H1 (cell line): ENCODE results near the gene GREB1. TPM values are rescaled to one million over a fixed set of nuclear protein-coding genes. Genes with fewer than 3 reads are reported as not detected.

Experiments used
- CTCF ChIA-PET: fragments of 300-600 bp; sonication (Branson Sonifier 250); formaldehyde crosslinking; loops from one replicate; lab custom pipeline; 2021; ENCODE audit not compliant: partially characterized antibody; lab: Charles Lee
- POLR2A ChIA-PET: fragments of 300-600 bp; sonication (Branson Sonifier 250); formaldehyde crosslinking; loops from one replicate; lab custom pipeline; 2021; ENCODE audit warnings: inconsistent platforms; ENCODE audit not compliant: partially characterized antibody; lab: Charles Lee
- DNase-seq, 2 experiments: peaks; one replicate each; pipeline versions ENCODE4 v3.0.0 to v3.0.0-alpha.2; 2010 to 2022; ENCODE audit warnings: low spot score in 2 of 2, low read depth in 1 of 2, mixed read lengths in 1 of 2
- FAIRE-seq: peaks from 2 replicates; lab custom pipeline; 2011; peaks lifted over from hg19 to GRCh38; lab: Jason Lieb, UNC
- H2AFZ ChIP-seq: 2 replicates; pipeline ENCODE4 v1.8.1; 2012; ENCODE audit warnings: low read length, inconsistent platforms
- H2AK5ac ChIP-seq: 2 replicates; pipeline ENCODE4 v1.6.1; 2013; ENCODE audit warnings: low read depth, low read length
- H2BK120ac ChIP-seq: replicated peaks from 2 replicates; pipeline ENCODE3; 2013; ENCODE audit warnings: low read depth, low read length, inconsistent platforms
- H2BK12ac ChIP-seq: 2 replicates; pipeline ENCODE4 v1.6.1; 2013; ENCODE audit warnings: low read depth, low read length
- H2BK15ac ChIP-seq: 2 replicates; pipeline ENCODE4 v1.6.1; 2013; ENCODE audit warnings: low read length
- H2BK20ac ChIP-seq: 2 replicates; pipeline ENCODE4 v1.6.1; 2013; ENCODE audit warnings: low read length
- H2BK5ac ChIP-seq: 2 replicates; pipeline ENCODE4 v1.6.1; 2013; ENCODE audit warnings: low read depth, low read length
- H3K14ac ChIP-seq: 2 replicates; pipeline ENCODE4 v1.6.1; 2013; ENCODE audit warnings: inconsistent platforms; ENCODE audit not compliant: insufficient read length
- H3K18ac ChIP-seq: 2 replicates; pipeline ENCODE4 v1.6.1; 2013; ENCODE audit warnings: low read length; ENCODE audit errors: extremely low read depth
- H3K23ac ChIP-seq: 2 replicates; pipeline ENCODE4 v1.6.1; 2013; ENCODE audit warnings: inconsistent platforms; ENCODE audit not compliant: insufficient read length
- H3K23me2 ChIP-seq: 2 replicates; pipeline ENCODE4 v1.6.1; 2013; ENCODE audit warnings: low read depth, low read length
- H3K27ac ChIP-seq: 2 replicates; pipeline ENCODE4 v1.6.1; 2011; ENCODE audit warnings: low read depth, low read length, inconsistent platforms
- H3K27me3 ChIP-seq, 4 experiments: replicated peaks in 1 of 4; 1 replicate in 1 of 4; 2 replicates in 3 of 4; pipeline versions ENCODE4 v1.6.1 to v1.8.1; 2011 to 2013; ENCODE audit warnings: low read length in 3 of 4, mild to moderate bottlenecking in 3 of 4, inconsistent platforms in 2 of 4, mixed read lengths in 2 of 4, moderate library complexity in 1 of 4; ENCODE audit not compliant: control insufficient read depth in 3 of 4, insufficient read depth in 3 of 4; ENCODE audit errors: extremely low read depth in 1 of 4
- H3K36me3 ChIP-seq, 4 experiments: 2 replicates each; pipeline versions ENCODE4 v1.6.1 to v1.8.1; 2011 to 2013; ENCODE audit warnings: mild to moderate bottlenecking in 4 of 4, low read length in 3 of 4, moderate library complexity in 2 of 4, control low read depth in 1 of 4, inconsistent platforms in 1 of 4; ENCODE audit not compliant: insufficient read depth in 4 of 4, control insufficient read depth in 2 of 4
- H3K4ac ChIP-seq: replicated peaks from 2 replicates; pipeline ENCODE3; 2013; ENCODE audit warnings: low read length, low read depth, mixed read lengths, inconsistent platforms; ENCODE audit not compliant: insufficient read length
- H3K4me1 ChIP-seq, 4 experiments: replicated peaks in 1 of 4; 1 replicate in 1 of 4; 2 replicates in 3 of 4; pipeline versions ENCODE4 v1.6.1 to v1.8.1; 2011 to 2013; ENCODE audit warnings: low read length in 3 of 4, inconsistent platforms in 2 of 4, mixed read lengths in 1 of 4; ENCODE audit not compliant: insufficient read depth in 4 of 4, control insufficient read depth in 3 of 4
- H3K4me2 ChIP-seq, 2 experiments: 2 replicates each; pipeline versions ENCODE4 v1.6.1 to v1.8.1; 2011 to 2013; ENCODE audit warnings: low read depth in 2 of 2, low read length in 2 of 2, control low read depth in 1 of 2, inconsistent platforms in 1 of 2, mild to moderate bottlenecking in 1 of 2; ENCODE audit not compliant: insufficient read depth in 1 of 2
- H3K4me3 ChIP-seq, 4 experiments: fragments of 200-600, 300-600 bp in 1 of 4; sonication (generic), shearing (Covaris generic), sonication (Bioruptor Twin) in 1 of 4; 2 replicates each; pipeline versions ENCODE4 v1.5.1 to v1.8.1; 2011 to 2016; ENCODE audit warnings: low read length in 4 of 4, low read depth in 3 of 4, control low read depth in 2 of 4, inconsistent platforms in 2 of 4, mild to moderate bottlenecking in 2 of 4, mixed read lengths in 1 of 4, moderate library complexity in 1 of 4; ENCODE audit not compliant: insufficient read depth in 2 of 4; ENCODE audit errors: extremely low read depth in 1 of 4
- H3K56ac ChIP-seq: replicated peaks from 2 replicates; pipeline ENCODE3; 2013; ENCODE audit warnings: low read depth, mild to moderate bottlenecking, mixed read lengths, low read length, inconsistent platforms; ENCODE audit not compliant: insufficient read length
- H3K79me1 ChIP-seq: 2 replicates; pipeline ENCODE4 v1.6.1; 2013; ENCODE audit warnings: low read depth, low read length, control low read depth
- H3K79me2 ChIP-seq, 2 experiments: 2 replicates each; pipeline versions ENCODE4 v1.6.1 to v1.8.1; 2012 to 2013; ENCODE audit warnings: low read length in 2 of 2, mild to moderate bottlenecking in 2 of 2, inconsistent platforms in 1 of 2; ENCODE audit not compliant: insufficient read depth in 2 of 2, control insufficient read depth in 1 of 2
- H3K9ac ChIP-seq, 4 experiments: replicated peaks in 1 of 4; 1 replicate in 1 of 4; 2 replicates in 3 of 4; pipeline versions ENCODE4 v1.6.1 to v1.8.1; 2011 to 2013; ENCODE audit warnings: low read depth in 3 of 4, low read length in 3 of 4, control low read depth in 2 of 4, mild to moderate bottlenecking in 2 of 4, moderate library complexity in 2 of 4, inconsistent platforms in 1 of 4; ENCODE audit errors: extremely low read depth in 1 of 4
- H3K9me3 ChIP-seq, 2 experiments: 2 replicates each; pipeline versions ENCODE4 v1.6.1 to v1.8.1; 2012 to 2013; ENCODE audit warnings: mild to moderate bottlenecking in 2 of 2, moderate library complexity in 2 of 2, control low read depth in 1 of 2, inconsistent platforms in 1 of 2, low read depth in 1 of 2, low read length in 1 of 2, mixed read lengths in 1 of 2; ENCODE audit not compliant: insufficient read depth in 2 of 2
- H4K20me1 ChIP-seq, 2 experiments: replicated peaks in 1 of 2; 2 replicates each; pipeline versions ENCODE3 to v1.8.1; 2011 to 2013; ENCODE audit warnings: inconsistent platforms in 2 of 2, low read length in 2 of 2, mild to moderate bottlenecking in 1 of 2; ENCODE audit not compliant: insufficient read depth in 2 of 2, control insufficient read depth in 1 of 2
- H4K5ac ChIP-seq: 2 replicates; pipeline ENCODE4 v1.6.1; 2013; ENCODE audit warnings: low read length, low read depth, mixed read lengths, inconsistent platforms; ENCODE audit not compliant: insufficient read length
- H4K8ac ChIP-seq: 2 replicates; pipeline ENCODE4 v1.8.0; 2013; ENCODE audit warnings: mild to moderate bottlenecking, moderate library complexity, low read length, inconsistent platforms; ENCODE audit not compliant: insufficient read depth; ENCODE audit errors: extremely low read depth
- H4K91ac ChIP-seq: replicated peaks from 2 replicates; pipeline ENCODE3; 2013; ENCODE audit warnings: low read length, mixed read lengths, inconsistent platforms; ENCODE audit not compliant: insufficient read length
- BRCA1 ChIP-seq: IDR thresholded peaks from 2 replicates; pipeline ENCODE4 v1.6.1; 2012; ENCODE audit warnings: low read depth, low read length, improper control_type of control experiment
- CHD2 ChIP-seq: IDR thresholded peaks from 2 replicates; pipeline ENCODE4 v1.6.1; 2012; ENCODE audit warnings: low read length, improper control_type of control experiment
- CTBP2 ChIP-seq: IDR thresholded peaks from 2 replicates; pipeline ENCODE4 v1.7.0; 2011; ENCODE audit warnings: borderline replicate concordance, mild to moderate bottlenecking, moderate library complexity, mixed read lengths, low read length; ENCODE audit not compliant: insufficient read depth, insufficient read length
- EZH2 ChIP-seq: fragments of 200-600 bp; sonication (generic); IDR thresholded peaks from 2 replicates; pipeline ENCODE4 v1.7.1; 2012; ENCODE audit warnings: low read depth, mild to moderate bottlenecking, moderate library complexity, low read length, inconsistent platforms; ENCODE audit not compliant: severe bottlenecking
- JUND ChIP-seq: IDR thresholded peaks from 2 replicates; pipeline ENCODE4 v1.6.1; 2011; ENCODE audit warnings: mild to moderate bottlenecking, improper control_type of control experiment, low read length
- MAFK ChIP-seq: IDR thresholded peaks from 2 replicates; pipeline ENCODE4 v1.6.1; 2012; ENCODE audit warnings: low read depth, mild to moderate bottlenecking, improper control_type of control experiment, low read length
- NRF1 ChIP-seq: IDR thresholded peaks from 2 replicates; pipeline ENCODE4 v1.6.1; 2011; ENCODE audit warnings: mild to moderate bottlenecking, low read depth, low read length, improper control_type of control experiment
- POLR2A ChIP-seq, 2 experiments: IDR thresholded peaks; 1 replicate in 1 of 2; 2 replicates in 1 of 2; pipeline ENCODE4 v1.6.1; 2011; ENCODE audit warnings: low read depth in 2 of 2, low read length in 2 of 2, mild to moderate bottlenecking in 2 of 2; ENCODE audit errors: control extremely low read depth in 1 of 2
- POU5F1 ChIP-seq: IDR thresholded peaks from 2 replicates; pipeline ENCODE4 v1.6.1; 2011; ENCODE audit warnings: low read depth, mild to moderate bottlenecking, low read length, moderate library complexity
- RXRA ChIP-seq: IDR thresholded peaks from 2 replicates; pipeline ENCODE4 v1.6.1; 2011; ENCODE audit warnings: low read depth, mild to moderate bottlenecking, low read length, moderate library complexity; ENCODE audit not compliant: insufficient read depth
- SIN3A ChIP-seq, 2 experiments: IDR thresholded peaks in 1 of 2; conservative IDR thresholded peaks in 1 of 2; 2 replicates each; pipeline ENCODE4 v1.6.1; 2011 to 2012; ENCODE audit warnings: low read length in 2 of 2, improper control_type of control experiment in 1 of 2, low read depth in 1 of 2, mild to moderate bottlenecking in 1 of 2
- SP1 ChIP-seq: IDR thresholded peaks from 2 replicates; pipeline ENCODE4 v1.6.1; 2011; ENCODE audit warnings: low read depth, low read length
- WGBS, 2 experiments: shearing (Covaris generic) in 1 of 2; methylation state at CpG; one replicate each; pipeline versions ENCODE4 v1.1.6 to v1.1.7; 2013 to 2015; ENCODE audit warnings: low lambda C conversion rate in 2 of 2, mixed read lengths in 2 of 2, inconsistent platforms in 1 of 2, low coverage in 1 of 2, missing lambda C conversion rate in 1 of 2; ENCODE audit not compliant: insufficient replicate concordance in 2 of 2, insufficient coverage in 1 of 2, insufficient read length in 1 of 2; ENCODE audit errors: extremely low coverage in 1 of 2, missing lambda C conversion rate in 1 of 2; 5-methylcytosine and 5-hydroxymethylcytosine counted together
- polyA plus RNA-seq, 7 experiments: library from polyadenylated mRNA; depleted of rRNA in 3 of 7; stranded (reverse) in 5 of 7; unstranded in 2 of 7; fragments of >200 nt in 5 of 7; fragments of 200-250 nt in 2 of 7; gene quantifications; 1 replicate in 5 of 7; 2 replicates in 1 of 7; 4 replicates in 1 of 7; pipeline versions ENCODE4 v1.2.1 to v1.2.3, GENCODE V29; 2011 to 2013; ENCODE audit warnings: missing spikeins in 2 of 7, mixed read lengths in 2 of 7
- total RNA-seq: library from RNA; stranded (reverse); fragmentation: NEBNext Ultra II Directional; extraction: Animal tissue kit (Norgen Biotek cat#: 25700); gene quantifications from 2 replicates; pipeline ENCODE4 v1.2.1, GENCODE V29; 2021

GREB1 gene
- total and polyA plus RNA-seq, 2 of the 8 experiments (the other 6 are each of a cell fraction or from before 2014, with no cell fraction given): 7.9 to 43.4 TPM

GRCh38 chr2:11579867-11580659 is 46.2 kb downstream of the GREB1 start:
- Histone ChIP-seq H4K20me1 (no peaks in the 10 kb centered on the region), H3K18ac (no peak overlapping the region), H3K79me1 (no peaks in the 10 kb centered on the region), H4K91ac (no peak overlapping the region), H3K27ac (no peak overlapping the region), H3K56ac (no peak overlapping the region), H3K23me2 (no peaks in the 10 kb centered on the region), H3K4me2 (no peak overlapping the region), H2BK12ac (no peak overlapping the region), H3K23ac (no peak overlapping the region), H3K4me3 (no peak overlapping the region), H3K9me3 (no peaks in the 10 kb centered on the region), H3K14ac (no peak overlapping the region), H2AFZ (no peak overlapping the region), H3K27me3 (no peaks in the 10 kb centered on the region), H3K79me2 (no peaks in the 10 kb centered on the region), H2AK5ac (no peak overlapping the region), H4K8ac (no peak overlapping the region), H3K4me1 (peaks cover 2 to 6% (median 5%) of the 10 kb centered on the region in 4 experiments; a peak in 5 of 7 replicates), H2BK15ac (peak overlapping the region; percentile 92; the same call in 1 of the 2 replicates), H2BK5ac (no peak overlapping the region), H3K36me3 (peaks cover 0 to 3% (median 0%) of the 10 kb centered on the region in 4 experiments; a peak in 2 of 8 replicates), H3K9ac (no peak overlapping the region), H4K5ac (no peak overlapping the region), H2BK20ac (no peak overlapping the region; the same call in 1 of the 2 replicates), H3K4ac (no peak overlapping the region), H2BK120ac (no peak overlapping the region)
- DNase-seq (no peak), FAIRE-seq (no peak)
- TF ChIP-seq RXRA: no peak
- no peak for TF ChIP-seq SIN3A (conservative IDR thresholded peaks at IDR 0.05 in 1 of 2, IDR thresholded peaks at IDR 0.05 in 1 of 2; ENCODE audit: low read depth in 1 of 2, low read length in 2 of 2)
- no peak for TF ChIP-seq JUND
- TF ChIP-seq NRF1: no peak
- no peak for TF ChIP-seq POLR2A (IDR thresholded peaks at IDR 0.05; ENCODE audit: control extremely low read depth in 1 of 2, low read depth in 2 of 2, low read length in 2 of 2)
- no peak for TF ChIP-seq BRCA1
- TF ChIP-seq CHD2: no peak
- TF ChIP-seq SP1: no peak
- TF ChIP-seq EZH2: no peak
- no peak for TF ChIP-seq POU5F1
- no peak for TF ChIP-seq CTBP2
- TF ChIP-seq MAFK: no peak
- ChIA-PET CTCF (interaction anchor here (0.6 to 19.6 kb wide), 11 partner anchors 14 to 615 kb away, joined by 3 to 558 read pairs (median 52); partner anchors contain the start of genes E2F6 and GREB1), POLR2A (interaction anchor here (1.4 kb wide), 1 partner anchor 99 kb away, joined by 3 read pairs; no protein-coding TSS in a partner anchor)
- WGBS, 2 experiments: 84% methylated on average over 10 of the region's 10 CpGs; no CpG with 5 or more reads in 1 of the 2 experiments
